Activated B cell treated with CpG ODN at 0.5 μM for 24 hours (primary cell): ENCODE data around the gene PICALM. TPM values are rescaled to one million over a fixed set of nuclear protein-coding genes. Genes with fewer than 3 reads are reported as not detected.
"Not testable (repeated sequence)": the region's sequence is repeated elsewhere in the genome, so short reads cannot be mapped to it uniquely, and the experiment has no call there.

Experiments
- ATAC-seq: fragments of 200-7000 bp; cut with Tn5 transposase; one replicate; pipeline ENCODE4 v1.10.0; 2021; ENCODE audit warnings: low read depth, mild to moderate bottlenecking, moderate library complexity
- CTCF ChIA-PET: fragments of 350-600 bp; sonication (Branson Sonifier 250); formaldehyde crosslinking; loops from one replicate; lab custom pipeline; 2021; ENCODE audit warnings: antibody characterized with exemption; lab: Charles Lee
- POLR2A ChIA-PET: fragments of 350-600 bp; sonication (Branson Sonifier 250); formaldehyde crosslinking; loops from one replicate; lab custom pipeline; 2021; ENCODE audit warnings: antibody characterized with exemption; lab: Charles Lee
- DNase-seq: peaks from one replicate; pipeline ENCODE4 v3.0.0; 2022
- H3K27ac Mint-ChIP-seq: one replicate; pipeline ENCODE4 v1.8.0; 2020; ENCODE audit warnings: mixed read lengths
- H3K27me3 Mint-ChIP-seq: one replicate; pipeline ENCODE4 v1.8.0; 2021; ENCODE audit warnings: mixed read lengths
- H3K36me3 Mint-ChIP-seq: one replicate; pipeline ENCODE4 v1.8.0; 2021; ENCODE audit warnings: low read depth, mixed read lengths
- H3K4me1 Mint-ChIP-seq: one replicate; pipeline ENCODE4 v1.8.0; 2021; ENCODE audit warnings: mixed read lengths
- H3K4me3 Mint-ChIP-seq: one replicate; pipeline ENCODE4 v1.8.0; 2020; ENCODE audit warnings: mild to moderate bottlenecking, mixed read lengths
- H3K9me3 Mint-ChIP-seq: one replicate; pipeline ENCODE4 v1.8.0; 2020; ENCODE audit warnings: mixed read lengths
- intact Hi-C: fragments of 100-400 bp; cut with micrococcal nuclease; formaldehyde crosslinking; loops from one replicate; pipeline ENCODE4 v1.15.1; 2024
- total RNA-seq: library from RNA; stranded (reverse); gene quantifications from 2 replicates; pipeline ENCODE4 v1.2.3, GENCODE V29; 2022
- TF ChIP-seq, protein P1 (sequence below): fragments of 200-600 bp; IDR thresholded peaks from one replicate; pipeline ENCODE4 v1.8.0; 2022; ENCODE audit warnings: antibody characterized with exemption, mild to moderate bottlenecking

Gene PICALM
- total RNA-seq, 1 donor from 2014 or later = 139 TPM

- H3K27me3 Mint-ChIP-seq = no peaks in the 10 kb centered on the region
- DNase-seq (no peak), ATAC-seq (no peak)
- ChIA-PET CTCF (no interaction called here), POLR2A (no interaction called here)
- no peaks in the 10 kb centered on the region for H3K9me3 Mint-ChIP-seq
- H3K27ac Mint-ChIP-seq = no peak overlapping the region
- intact Hi-C loops = no loop called here
- no peaks in the 10 kb centered on the region for H3K36me3 Mint-ChIP-seq
- no peaks in the 10 kb centered on the region for H3K4me1 Mint-ChIP-seq
- H3K4me3 Mint-ChIP-seq = no peak overlapping the region
- TF ChIP-seq, protein P1, sequence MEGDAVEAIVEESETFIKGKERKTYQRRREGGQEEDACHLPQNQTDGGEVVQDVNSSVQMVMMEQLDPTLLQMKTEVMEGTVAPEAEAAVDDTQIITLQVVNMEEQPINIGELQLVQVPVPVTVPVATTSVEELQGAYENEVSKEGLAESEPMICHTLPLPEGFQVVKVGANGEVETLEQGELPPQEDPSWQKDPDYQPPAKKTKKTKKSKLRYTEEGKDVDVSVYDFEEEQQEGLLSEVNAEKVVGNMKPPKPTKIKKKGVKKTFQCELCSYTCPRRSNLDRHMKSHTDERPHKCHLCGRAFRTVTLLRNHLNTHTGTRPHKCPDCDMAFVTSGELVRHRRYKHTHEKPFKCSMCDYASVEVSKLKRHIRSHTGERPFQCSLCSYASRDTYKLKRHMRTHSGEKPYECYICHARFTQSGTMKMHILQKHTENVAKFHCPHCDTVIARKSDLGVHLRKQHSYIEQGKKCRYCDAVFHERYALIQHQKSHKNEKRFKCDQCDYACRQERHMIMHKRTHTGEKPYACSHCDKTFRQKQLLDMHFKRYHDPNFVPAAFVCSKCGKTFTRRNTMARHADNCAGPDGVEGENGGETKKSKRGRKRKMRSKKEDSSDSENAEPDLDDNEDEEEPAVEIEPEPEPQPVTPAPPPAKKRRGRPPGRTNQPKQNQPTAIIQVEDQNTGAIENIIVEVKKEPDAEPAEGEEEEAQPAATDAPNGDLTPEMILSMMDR = no peak
These were observed 131.0 kb downstream of the PICALM start for GRCh38 chr11:85937835-85938234.

GRCh38 chr11:85935751-85936150, 133.1 kb downstream of the PICALM start:
- Mint-ChIP-seq H3K4me3 (no peak overlapping the region), H3K27me3 (peaks cover 4% of the 10 kb centered on the region), H3K9me3 (no peaks in the 10 kb centered on the region), H3K36me3 (no peaks in the 10 kb centered on the region), H3K27ac (no peak overlapping the region), H3K4me1 (no peaks in the 10 kb centered on the region)
- ChIA-PET CTCF (no interaction called here), POLR2A (no interaction called here)
- DNase-seq = no peak
- ATAC-seq = no peak
- intact Hi-C loops = no loop called here
- TF ChIP-seq, protein P1 = no peak

DNA sequence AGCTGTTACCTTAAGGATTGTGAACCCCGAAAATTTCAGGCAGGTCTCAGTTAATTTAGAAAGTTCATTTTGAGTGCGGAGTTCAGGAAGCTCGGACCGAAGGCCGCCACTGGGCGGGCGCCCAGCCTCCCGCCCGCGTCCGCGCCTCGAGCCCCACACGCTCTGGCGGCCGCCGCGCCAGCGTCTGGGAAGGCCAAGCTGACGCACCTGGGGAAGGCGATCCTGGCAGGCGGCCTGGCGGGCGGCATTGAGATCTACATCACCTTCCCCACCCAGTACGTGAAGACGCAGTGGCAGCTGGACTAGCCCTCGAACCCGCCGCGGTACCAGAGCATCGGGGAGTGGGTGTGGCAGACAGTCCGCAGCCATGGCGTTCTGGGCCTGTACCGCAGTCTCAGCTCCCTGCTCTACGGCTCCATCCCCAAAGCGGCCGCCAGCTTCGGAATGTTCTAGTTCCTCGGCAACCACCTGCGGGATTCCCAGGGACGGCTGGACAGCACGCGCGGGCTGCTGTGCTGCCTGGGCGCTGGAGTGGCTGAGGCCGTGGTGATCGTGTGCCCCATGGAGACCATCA, 134.2 kb downstream of the PICALM start:
- Mint-ChIP-seq H3K36me3 (no peaks in the 10 kb centered on the region), H3K27ac (no peak overlapping the region), H3K27me3 (peaks cover 7% of the 10 kb centered on the region), H3K4me1 (no peaks in the 10 kb centered on the region), H3K4me3 (no peak overlapping the region), H3K9me3 (peaks cover 3% of the 10 kb centered on the region)
- intact Hi-C loops = no loop called here
- ATAC-seq (no peak), DNase-seq (no peak)
- ChIA-PET POLR2A (no interaction called here), CTCF (no interaction called here)
- TF ChIP-seq, protein P1 = no peak

GRCh38 chr11:85930879-85931366, 138.0 kb downstream of the PICALM start:
- TF ChIP-seq, protein P1 = no peak
- ChIA-PET POLR2A (interaction anchor here (0.6 kb wide), 1 partner anchor 356 kb away, joined by 5 read pairs; no protein-coding TSS in a partner anchor), CTCF (no interaction called here)
- no peak for ATAC-seq
- Mint-ChIP-seq H3K4me1 (no peaks in the 10 kb centered on the region), H3K27ac (no peak overlapping the region), H3K36me3 (no peaks in the 10 kb centered on the region), H3K4me3 (no peak overlapping the region), H3K9me3 (peaks cover 8% of the 10 kb centered on the region), H3K27me3 (peaks cover 15% of the 10 kb centered on the region)
- DNase-seq = no peak
- intact Hi-C loops = no loop called here

DNA sequence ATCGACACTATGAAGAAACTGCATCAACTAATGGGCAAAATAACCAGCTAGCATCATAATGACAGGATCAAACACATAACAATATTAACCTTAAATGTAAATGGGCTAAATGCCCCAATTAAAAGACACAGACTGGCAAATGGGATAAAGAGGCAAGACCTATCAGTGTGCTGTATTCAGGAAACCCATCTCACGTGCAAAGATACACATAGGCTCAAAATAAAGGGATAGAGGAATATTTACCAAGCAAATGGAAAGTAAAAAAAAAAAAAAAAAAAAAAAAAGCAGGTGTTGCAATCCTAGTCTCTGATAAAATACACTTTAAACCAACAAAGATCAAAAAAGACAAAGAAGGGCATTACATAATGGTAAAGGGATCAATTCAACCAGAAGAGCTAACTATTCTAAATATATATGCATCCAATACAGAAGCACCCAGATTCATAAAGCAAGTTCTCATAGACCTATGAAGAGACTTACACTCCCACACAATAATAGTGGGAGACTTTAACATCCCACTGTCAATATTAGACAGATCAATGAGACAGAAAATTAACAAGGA, 142.2 kb downstream of the PICALM start:
- H3K27me3 Mint-ChIP-seq = peaks cover 25% of the 10 kb centered on the region
- intact Hi-C loops, ATAC-seq, H3K27ac Mint-ChIP-seq, H3K9me3 Mint-ChIP-seq, H3K4me3 Mint-ChIP-seq, CTCF ChIA-PET, DNase-seq, H3K4me1 Mint-ChIP-seq, POLR2A ChIA-PET, H3K36me3 Mint-ChIP-seq: not testable (repeated sequence)
